Central memory CD4-positive, alpha-beta T cell (primary cell): ENCODE results near the gene TMPRSS15.

Experiments
- DNase-seq: peaks from one replicate; pipeline ENCODE4 v3.0.0; 2022

The TMPRSS15 gene

GRCh38 chr21:18340387-18340942 lies 63.1 kb downstream of the TMPRSS15 start:
- DNase-seq: no peak

- no peak for DNase-seq
These were observed 67.8 kb downstream of the TMPRSS15 start for GRCh38 chr21:18335651-18336236.

GRCh38 chr21:18334066-18334465 lies 69.5 kb downstream of the TMPRSS15 start:
- no peak for DNase-seq

- DNase-seq: no peak
These were observed 85.4 kb downstream of the TMPRSS15 start for GRCh38 chr21:18318156-18318555.

GRCh38 chr21:18298228-18298627 lies 105.4 kb downstream of the TMPRSS15 start:
- no peak for DNase-seq

GRCh38 chr21:18294100-18294499 lies 109.5 kb downstream of the TMPRSS15 start:
- no peak for DNase-seq

GRCh38 chr21:18289876-18290275 lies 113.7 kb downstream of the TMPRSS15 start:
- DNase-seq: no peak

GRCh38 chr21:18285379-18285778 lies 118.2 kb downstream of the TMPRSS15 start:
- DNase-seq: no peak

GRCh38 chr21:18275781-18276180 lies 127.8 kb downstream of the TMPRSS15 start:
- DNase-seq: no peak

- DNase-seq: no peak
These were observed 129.2 kb downstream of the TMPRSS15 start for GRCh38 chr21:18274370-18274769.

GRCh38 chr21:18273400-18273799 lies 130.2 kb downstream of the TMPRSS15 start:
- DNase-seq: no peak

- DNase-seq: no peak
These were observed 133.7 kb downstream of the TMPRSS15 start for GRCh38 chr21:18269856-18270255.

- no peak for DNase-seq
These were observed 134.7 kb downstream of the TMPRSS15 start for GRCh38 chr21:18268906-18269305.

- DNase-seq: no peak
These were observed 136.1 kb downstream of the TMPRSS15 start for GRCh38 chr21:18267496-18267895.

GRCh38 chr21:18265944-18266343 lies 137.6 kb downstream of the TMPRSS15 start:
- no peak for DNase-seq

- no peak for DNase-seq
These were observed 149.8 kb downstream of the TMPRSS15 start for GRCh38 chr21:18253799-18254198.

GRCh38 chr21:18253221-18253620 lies 150.4 kb downstream of the TMPRSS15 start:
- DNase-seq: no peak

- no peak for DNase-seq
These were observed 150.9 kb downstream of the TMPRSS15 start for GRCh38 chr21:18252680-18253079.

- DNase-seq: no peak
These were observed 151.3 kb downstream of the TMPRSS15 start for GRCh38 chr21:18252256-18252655.

- no peak for DNase-seq
These were observed 152.5 kb downstream of the TMPRSS15 start for GRCh38 chr21:18251065-18251464.

- no peak for DNase-seq
These were observed 153.9 kb downstream of the TMPRSS15 start for GRCh38 chr21:18249672-18250071.

- DNase-seq: no peak
These were observed 155.4 kb downstream of the TMPRSS15 start for GRCh38 chr21:18248171-18248570.

- no peak for DNase-seq
These were observed 158.1 kb downstream of the TMPRSS15 start for GRCh38 chr21:18245464-18245967.

- DNase-seq: no peak
These were observed 158.7 kb downstream of the TMPRSS15 start, which contains the start of gene CHODL for GRCh38 chr21:18244671-18245463. Gene CHODL (plus strand): TSS chr21:18244833. CDS start chr21:18245224, 391 bp downstream.
